RWPE2 (cell line): ENCODE results near the gene ADAMTS13.

Source experiments
- ATAC-seq: fragments of 200-7000 bp; cut with Tn5 transposase; 3 replicates; pipeline ENCODE4 v1.9.1; 2021; ENCODE audit warnings: low read depth
- DNase-seq: peaks from one replicate; pipeline ENCODE4 v3.0.0-alpha.2; 2020; ENCODE audit warnings: low spot score
- H3K27ac ChIP-seq: fragments of 450-650 bp; 2 replicates; pipeline ENCODE4 v1.5.1; 2017; ENCODE audit warnings: mild to moderate bottlenecking; ENCODE audit not compliant: poor library complexity, severe bottlenecking
- H3K27me3 ChIP-seq: fragments of 250-450 bp; sonication (Bioruptor Pico); 2 replicates; pipeline ENCODE4 v1.5.1; 2021; ENCODE audit warnings: mild to moderate bottlenecking, moderate library complexity; ENCODE audit not compliant: insufficient read depth, poor library complexity, severe bottlenecking
- H3K36me3 ChIP-seq: fragments of 250-450 bp; sonication (Bioruptor Pico); 2 replicates; pipeline ENCODE4 v1.5.1; 2020; ENCODE audit warnings: low read depth, mild to moderate bottlenecking, moderate library complexity
- H3K4me1 ChIP-seq: fragments of 250-450 bp; sonication (Bioruptor Pico); 2 replicates; pipeline ENCODE4 v1.5.1; 2021; ENCODE audit warnings: mild to moderate bottlenecking, moderate library complexity; ENCODE audit not compliant: insufficient read depth, poor library complexity, severe bottlenecking
- H3K4me3 ChIP-seq: fragments of 250-450 bp; sonication (Bioruptor Pico); 2 replicates; pipeline ENCODE4 v1.5.1; 2021; ENCODE audit warnings: mild to moderate bottlenecking, moderate library complexity; ENCODE audit not compliant: severe bottlenecking
- H3K9me3 ChIP-seq: fragments of 250-450 bp; sonication (Bioruptor Pico); 2 replicates; pipeline ENCODE4 v1.5.1; 2021; ENCODE audit warnings: mild to moderate bottlenecking, moderate library complexity; ENCODE audit not compliant: severe bottlenecking
- TF ChIP-seq, protein P1 (sequence below): fragments of 450-650 bp; IDR thresholded peaks from one replicate; pipeline ENCODE4 v1.5.1; 2017; ENCODE audit warnings: mild to moderate bottlenecking, moderate library complexity; ENCODE audit not compliant: poor library complexity, severe bottlenecking

The ADAMTS13 gene

DNA sequence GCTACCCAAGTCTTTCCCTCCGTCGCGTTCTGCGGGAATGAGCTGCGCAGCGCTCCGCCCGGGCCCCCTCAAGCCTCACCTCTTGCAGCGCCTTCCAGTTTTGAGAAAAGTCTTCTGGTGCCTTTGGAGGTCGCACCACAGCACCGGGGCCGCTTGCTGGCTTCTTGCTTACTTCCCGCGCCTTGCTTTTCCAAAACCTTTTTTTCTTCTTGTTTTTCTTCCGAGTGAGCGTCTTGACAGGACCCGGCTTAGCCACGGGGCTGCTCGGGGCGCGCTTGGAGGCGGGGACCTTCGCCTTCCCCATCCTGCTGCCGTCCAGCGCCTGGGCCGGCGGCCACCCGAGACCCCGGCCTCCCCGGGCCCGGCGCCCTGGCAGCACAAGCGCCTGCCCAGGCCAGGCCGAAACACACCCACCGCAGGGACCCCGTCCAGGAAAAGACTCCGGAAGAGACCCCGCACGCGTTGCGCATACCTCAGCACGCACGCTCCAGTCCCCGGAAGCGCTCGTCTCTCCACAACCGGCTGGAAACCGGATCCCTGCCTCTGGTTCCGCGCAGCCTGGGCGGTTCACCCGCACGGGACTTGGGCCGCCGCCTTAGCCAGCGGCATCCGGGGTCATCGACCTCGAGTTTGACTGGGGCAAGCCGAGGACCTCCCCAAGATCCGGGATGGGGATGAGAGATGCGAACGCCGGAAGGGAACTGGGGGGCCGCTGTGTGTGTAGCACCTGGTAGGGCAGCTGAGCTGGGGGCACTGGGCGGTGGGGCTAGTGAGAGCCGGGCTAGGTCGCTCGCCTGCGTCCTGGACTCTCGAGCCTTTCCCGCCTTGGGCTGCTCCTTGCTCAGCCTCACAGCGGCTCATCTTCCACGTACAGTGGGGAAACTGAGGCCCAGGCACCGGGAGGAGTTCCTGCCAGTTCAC is 4.4 kb upstream of the ADAMTS13 start, which contains the start of gene REXO4:
REXO4 (minus strand) TSS at position 470 of the 921 bp plus-strand sequence; CDS start at position 304, 166 bp downstream.
- Histone ChIP-seq H3K27me3 (no peaks in the 10 kb centered on the region), H3K4me3 (peak within 1 kb of the TSS; percentile 98), H3K27ac (peak within 1 kb of the TSS; percentile 39), H3K36me3 (peaks cover 36% of the 10 kb centered on the region), H3K9me3 (no peaks in the 10 kb centered on the region), H3K4me1 (no peaks in the 10 kb centered on the region)
- ATAC-seq (peak; percentile 93), DNase-seq (peak; percentile 91)
- TF ChIP-seq, protein P1, sequence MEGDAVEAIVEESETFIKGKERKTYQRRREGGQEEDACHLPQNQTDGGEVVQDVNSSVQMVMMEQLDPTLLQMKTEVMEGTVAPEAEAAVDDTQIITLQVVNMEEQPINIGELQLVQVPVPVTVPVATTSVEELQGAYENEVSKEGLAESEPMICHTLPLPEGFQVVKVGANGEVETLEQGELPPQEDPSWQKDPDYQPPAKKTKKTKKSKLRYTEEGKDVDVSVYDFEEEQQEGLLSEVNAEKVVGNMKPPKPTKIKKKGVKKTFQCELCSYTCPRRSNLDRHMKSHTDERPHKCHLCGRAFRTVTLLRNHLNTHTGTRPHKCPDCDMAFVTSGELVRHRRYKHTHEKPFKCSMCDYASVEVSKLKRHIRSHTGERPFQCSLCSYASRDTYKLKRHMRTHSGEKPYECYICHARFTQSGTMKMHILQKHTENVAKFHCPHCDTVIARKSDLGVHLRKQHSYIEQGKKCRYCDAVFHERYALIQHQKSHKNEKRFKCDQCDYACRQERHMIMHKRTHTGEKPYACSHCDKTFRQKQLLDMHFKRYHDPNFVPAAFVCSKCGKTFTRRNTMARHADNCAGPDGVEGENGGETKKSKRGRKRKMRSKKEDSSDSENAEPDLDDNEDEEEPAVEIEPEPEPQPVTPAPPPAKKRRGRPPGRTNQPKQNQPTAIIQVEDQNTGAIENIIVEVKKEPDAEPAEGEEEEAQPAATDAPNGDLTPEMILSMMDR: no peak

DNA sequence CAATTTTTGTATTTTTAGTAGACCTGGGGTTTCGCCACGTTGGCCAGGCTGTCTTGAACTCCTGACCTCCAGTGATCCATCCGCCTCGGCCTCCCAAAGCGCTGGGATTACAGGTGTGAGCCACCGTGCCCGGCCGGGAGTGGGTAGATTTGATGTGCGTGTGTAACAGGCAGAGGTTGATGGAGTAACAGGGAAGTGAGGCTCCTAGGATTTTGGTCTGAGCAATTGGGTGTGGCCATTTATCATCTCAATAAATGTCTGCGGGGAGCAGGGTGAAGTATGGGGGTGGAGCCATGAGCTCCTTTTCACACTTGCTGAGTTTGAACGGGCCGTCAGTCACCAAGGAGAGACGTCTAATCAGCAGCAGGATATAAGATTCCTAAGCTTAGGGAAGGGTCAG is 3.2 kb upstream of the ADAMTS13 start:
- no peaks in the 10 kb centered on the region for H3K9me3 ChIP-seq
- no peak for DNase-seq
- peak overlapping the region; percentile 39 for H3K27ac ChIP-seq
- H3K36me3 ChIP-seq: peaks cover 26% of the 10 kb centered on the region
- no peaks in the 10 kb centered on the region for H3K4me1 ChIP-seq
- TF ChIP-seq, protein P1: no peak
- peak overlapping the region; percentile 98 for H3K4me3 ChIP-seq
- no peaks in the 10 kb centered on the region for H3K27me3 ChIP-seq
- ATAC-seq: no peak

DNA sequence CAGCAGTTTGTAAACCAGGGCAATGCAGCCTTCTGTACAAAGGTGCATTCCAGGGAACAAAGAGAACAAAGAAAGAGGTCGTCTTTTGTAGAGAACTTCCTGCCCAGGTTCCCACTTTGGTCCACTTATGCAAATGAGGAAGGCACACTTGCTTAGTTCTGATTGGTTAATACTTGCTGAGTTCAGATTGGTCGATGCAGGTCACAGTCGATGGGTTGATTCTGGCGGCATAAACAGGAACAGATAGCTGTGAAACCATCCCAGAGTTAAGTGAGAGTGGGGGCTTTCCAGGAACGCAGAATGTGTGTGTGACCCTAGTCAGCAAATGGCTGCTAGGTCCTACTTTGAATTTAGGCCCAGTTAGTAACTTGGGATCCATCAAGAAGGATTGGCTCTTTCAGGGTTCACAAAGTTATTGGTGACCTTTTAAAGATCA is 1.8 kb upstream of the ADAMTS13 start:
- H3K36me3 ChIP-seq: peaks cover 12% of the 10 kb centered on the region
- no peaks in the 10 kb centered on the region for H3K4me1 ChIP-seq
- H3K4me3 ChIP-seq: no peak overlapping the region
- TF ChIP-seq, protein P1: no peak
- no peak for DNase-seq
- no peaks in the 10 kb centered on the region for H3K9me3 ChIP-seq
- H3K27me3 ChIP-seq: no peaks in the 10 kb centered on the region
- no peak overlapping the region for H3K27ac ChIP-seq
- ATAC-seq: no peak

DNA sequence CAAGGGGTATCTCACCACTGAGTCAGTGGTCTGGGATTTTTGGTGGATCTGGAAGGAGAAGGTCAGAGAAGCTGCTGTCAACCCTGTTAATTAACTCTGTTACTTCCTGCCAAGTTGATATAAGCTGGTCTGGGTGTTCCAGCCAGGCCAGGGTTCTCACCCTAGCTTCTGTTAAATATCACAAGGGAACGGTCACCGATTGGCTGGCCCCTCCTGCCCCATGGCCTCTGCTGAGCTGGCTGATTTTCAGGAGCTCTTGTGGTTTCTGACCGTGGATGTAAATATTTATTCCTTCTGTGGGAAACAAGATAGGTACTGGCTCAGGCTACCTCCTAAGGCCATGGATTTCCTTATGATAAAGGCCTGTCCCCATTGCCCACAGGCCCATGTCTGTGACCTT is 1.0 kb downstream of the ADAMTS13 start:
- ATAC-seq (no peak), DNase-seq (no peak)
- Histone ChIP-seq H3K4me3 (no peak overlapping the region), H3K4me1 (no peaks in the 10 kb centered on the region), H3K27me3 (no peaks in the 10 kb centered on the region), H3K27ac (no peak overlapping the region), H3K36me3 (no peaks in the 10 kb centered on the region), H3K9me3 (no peaks in the 10 kb centered on the region)
- TF ChIP-seq, protein P1: no peak

DNA sequence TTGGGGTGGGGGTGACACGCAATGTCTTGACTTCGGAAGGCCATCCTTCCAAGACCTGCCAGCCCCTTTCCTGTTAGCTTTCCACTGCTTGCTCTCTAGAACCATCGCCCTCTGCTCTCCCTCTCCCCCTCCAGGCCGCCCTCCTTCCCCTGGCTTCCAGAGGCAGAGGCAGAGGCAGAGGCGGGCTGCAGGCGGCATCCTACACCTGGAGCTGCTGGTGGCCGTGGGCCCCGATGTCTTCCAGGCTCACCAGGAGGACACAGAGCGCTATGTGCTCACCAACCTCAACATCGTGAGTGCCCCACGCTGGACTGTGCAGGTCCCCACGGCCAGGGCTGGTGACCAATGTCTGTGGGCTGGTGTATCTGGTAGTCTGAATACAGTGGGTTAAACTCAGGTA is 2.0 kb downstream of the ADAMTS13 start:
- TF ChIP-seq, protein P1: no peak
- ATAC-seq: no peak

More for the DNA sequence above, 2.0 kb downstream of the ADAMTS13 start:
- no peaks in the 10 kb centered on the region for H3K9me3 ChIP-seq
- H3K27ac ChIP-seq: no peak overlapping the region
- H3K36me3 ChIP-seq: no peaks in the 10 kb centered on the region
- no peaks in the 10 kb centered on the region for H3K27me3 ChIP-seq
- peak; percentile 47 for DNase-seq
- H3K4me3 ChIP-seq: no peak overlapping the region
- no peaks in the 10 kb centered on the region for H3K4me1 ChIP-seq
